HEK293T (cell line): ENCODE data around the gene AQP5.

ENCODE experiments used
- CTCF ChIA-PET: fragments of 350-600 bp; formaldehyde crosslinking; extraction: SDS; loops from one replicate; lab custom pipeline; 2021; ENCODE audit warnings: antibody characterized with exemption, inconsistent platforms; lab: Yijun Ruan, JAX
- POLR2A ChIA-PET: fragments of 350-600 bp; formaldehyde crosslinking; extraction: SDS; loops from one replicate; lab custom pipeline; 2020; ENCODE audit warnings: antibody characterized with exemption, inconsistent platforms; lab: Yijun Ruan, JAX
- DNase-seq: peaks from one replicate; pipeline ENCODE4 v3.0.0; 2012; ENCODE audit warnings: mixed read lengths; ENCODE audit errors: extremely low spot score
- ARNT ChIP-seq: fragments of 450-650 bp; IDR thresholded peaks from 2 replicates; pipeline ENCODE4 v1.6.1; 2017; ENCODE audit warnings: mild to moderate bottlenecking
- BHLHE40 ChIP-seq: fragments of 450-650 bp; IDR thresholded peaks from 2 replicates; pipeline ENCODE4 v1.6.1; 2016; ENCODE audit warnings: mild to moderate bottlenecking, moderate library complexity, borderline replicate concordance
- CTBP1 ChIP-seq: fragments of 450-650 bp; IDR thresholded peaks from 2 replicates; pipeline ENCODE4 v1.6.1; 2016; ENCODE audit warnings: borderline replicate concordance
- ELF4 ChIP-seq: fragments of 450-650 bp; IDR thresholded peaks from 2 replicates; pipeline ENCODE4 v1.6.1; 2017; ENCODE audit warnings: antibody characterized with exemption
- FOXA1 ChIP-seq: fragments of 450-650 bp; IDR thresholded peaks from 2 replicates; pipeline ENCODE4 v1.6.1; 2016; ENCODE audit warnings: mild to moderate bottlenecking
- FOXK2 ChIP-seq: fragments of 450-650 bp; IDR thresholded peaks from 2 replicates; pipeline ENCODE4 v1.6.1; 2016; ENCODE audit warnings: mild to moderate bottlenecking
- FOXM1 ChIP-seq: fragments of 450-650 bp; IDR thresholded peaks from 2 replicates; pipeline ENCODE4 v1.6.1; 2017; ENCODE audit warnings: mild to moderate bottlenecking, borderline replicate concordance
- HDGF ChIP-seq: fragments of 450-650 bp; IDR thresholded peaks from 2 replicates; pipeline ENCODE4 v1.6.1; 2017; ENCODE audit warnings: antibody characterized with exemption, borderline replicate concordance
- L3MBTL2 ChIP-seq: fragments of 450-650 bp; conservative IDR thresholded peaks from 2 replicates; pipeline ENCODE4 v1.6.1; 2016; ENCODE audit warnings: mild to moderate bottlenecking
- LEF1 ChIP-seq: fragments of 450-650 bp; IDR thresholded peaks from 2 replicates; pipeline ENCODE4 v1.6.1; 2017; ENCODE audit warnings: mild to moderate bottlenecking, borderline replicate concordance
- NFRKB ChIP-seq: fragments of 450-650 bp; IDR thresholded peaks from 2 replicates; pipeline ENCODE4 v1.6.1; 2016; ENCODE audit warnings: mild to moderate bottlenecking, moderate library complexity
- SP1 ChIP-seq: fragments of 450-650 bp; IDR thresholded peaks from 2 replicates; pipeline ENCODE4 v1.6.1; 2017
- SUZ12 ChIP-seq: fragments of 450-650 bp; IDR thresholded peaks from 2 replicates; pipeline ENCODE4 v1.6.1; 2016; ENCODE audit warnings: mild to moderate bottlenecking
- TARDBP ChIP-seq: fragments of 450-650 bp; IDR thresholded peaks from 2 replicates; pipeline ENCODE4 v1.6.1; 2016
- ZNF384 ChIP-seq: fragments of 450-650 bp; IDR thresholded peaks from 2 replicates; pipeline ENCODE4 v1.6.1; 2016
- TF ChIP-seq, protein P1 (sequence below): fragments of 450-650 bp; IDR thresholded peaks from 2 replicates; pipeline ENCODE4 v1.6.1; 2016

Gene AQP5

DNA sequence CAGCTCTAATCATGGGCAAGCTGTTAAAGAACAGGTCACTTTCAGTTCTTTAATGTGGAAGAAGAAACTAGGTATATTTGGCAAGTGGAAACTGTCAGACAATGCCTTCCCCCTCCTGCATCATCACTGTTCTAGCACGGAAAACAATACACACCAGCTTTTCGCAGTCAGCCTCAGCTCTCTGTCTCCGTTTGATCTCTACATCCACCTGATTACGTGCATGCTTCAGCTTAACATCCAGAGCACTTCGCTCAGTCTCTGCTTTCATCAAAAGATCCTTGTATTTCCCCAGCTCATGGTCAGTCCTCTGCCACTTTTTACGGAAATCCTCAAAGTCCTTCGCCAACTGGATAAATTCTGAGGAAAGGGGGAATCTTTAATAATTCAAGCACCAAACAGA, 44.6 kb downstream of the AQP5 start:
- POLR2A ChIA-PET: no interaction called here
- TF ChIP-seq SP1: no peak
- no peak for TF ChIP-seq LEF1
- no peak for TF ChIP-seq FOXA1
- no peak for TF ChIP-seq L3MBTL2
- no peak for TF ChIP-seq NFRKB
- no peak for TF ChIP-seq BHLHE40
- TF ChIP-seq ELF4: no peak
- TF ChIP-seq, protein P1, sequence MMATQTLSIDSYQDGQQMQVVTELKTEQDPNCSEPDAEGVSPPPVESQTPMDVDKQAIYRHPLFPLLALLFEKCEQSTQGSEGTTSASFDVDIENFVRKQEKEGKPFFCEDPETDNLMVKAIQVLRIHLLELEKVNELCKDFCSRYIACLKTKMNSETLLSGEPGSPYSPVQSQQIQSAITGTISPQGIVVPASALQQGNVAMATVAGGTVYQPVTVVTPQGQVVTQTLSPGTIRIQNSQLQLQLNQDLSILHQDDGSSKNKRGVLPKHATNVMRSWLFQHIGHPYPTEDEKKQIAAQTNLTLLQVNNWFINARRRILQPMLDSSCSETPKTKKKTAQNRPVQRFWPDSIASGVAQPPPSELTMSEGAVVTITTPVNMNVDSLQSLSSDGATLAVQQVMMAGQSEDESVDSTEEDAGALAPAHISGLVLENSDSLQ: no peak
- no peak for TF ChIP-seq TARDBP
- CTCF ChIA-PET: no interaction called here
- DNase-seq: no peak

GRCh38 chr12:50006754-50007442, 45.2 kb downstream of the AQP5 start:
- TF ChIP-seq TARDBP (no peak), FOXK2 (no peak), L3MBTL2 (no peak), ARNT (no peak)
- POLR2A ChIA-PET: interaction anchor here (1.1 kb wide), 1 partner anchor 78 kb away, joined by 3 read pairs; the partner anchor contains the start of gene SMARCD1
- CTCF ChIA-PET: interaction anchor here (0.7 kb wide), 1 partner anchor 48 kb away, joined by 3 read pairs; no protein-coding TSS in a partner anchor
- no peak for DNase-seq

DNA sequence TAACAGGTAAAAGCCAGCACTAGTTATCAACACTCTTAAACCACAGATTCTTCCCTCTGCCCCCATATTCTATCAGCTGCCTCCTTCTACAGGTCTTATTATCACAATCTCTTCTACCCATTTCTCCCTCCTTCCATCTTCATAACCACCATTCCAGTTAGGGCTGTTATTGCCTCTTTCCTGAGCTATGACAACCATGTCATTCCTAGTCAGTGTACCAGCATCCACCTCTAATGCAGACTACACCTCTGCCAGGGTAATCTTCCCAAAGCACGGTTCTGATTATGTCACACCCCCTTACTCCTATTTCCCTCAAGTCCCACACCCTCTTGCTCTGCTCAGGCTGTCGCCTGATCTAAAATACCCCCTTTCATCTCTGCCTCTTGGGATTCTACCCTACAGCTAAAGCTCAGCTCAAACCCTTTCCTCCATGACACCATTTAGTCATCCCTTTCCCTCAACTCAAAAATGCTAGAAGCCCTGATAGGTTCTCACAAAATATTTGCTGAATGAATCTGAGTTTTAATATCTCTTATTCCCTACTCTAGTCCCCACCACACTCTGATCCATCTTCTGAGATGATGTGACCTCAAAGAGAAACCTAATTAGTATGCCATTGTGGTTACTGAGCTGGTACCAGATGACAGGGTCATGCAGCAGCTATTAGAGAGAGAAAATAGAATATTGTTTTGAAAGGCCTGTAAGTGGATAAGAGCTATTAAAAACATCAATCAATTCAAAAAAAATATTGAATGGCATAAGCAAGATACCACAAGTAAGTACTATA, 51.9 kb downstream of the AQP5 start:
- DNase-seq: no peak
- POLR2A ChIA-PET: interaction anchor here (1.6 kb wide), 1 partner anchor 12 kb away, joined by 6 read pairs; the partner anchor contains the start of gene RACGAP1
- CTCF ChIA-PET: interaction anchor here (1.1 to 1.2 kb wide), 2 partner anchors 46 to 272 kb away, joined by 4 read pairs; partner anchors contain the start of gene TMBIM6
- TF ChIP-seq FOXM1 (no peak), HDGF (no peak), ELF4 (no peak), L3MBTL2 (no peak), TARDBP (no peak), LEF1 (no peak), NFRKB (no peak), BHLHE40 (no peak), CTBP1 (no peak), FOXA1 (no peak), SUZ12 (no peak), FOXK2 (no peak), SP1 (no peak), ZNF384 (no peak), ARNT (no peak)
- TF ChIP-seq, protein P1: no peak

DNA sequence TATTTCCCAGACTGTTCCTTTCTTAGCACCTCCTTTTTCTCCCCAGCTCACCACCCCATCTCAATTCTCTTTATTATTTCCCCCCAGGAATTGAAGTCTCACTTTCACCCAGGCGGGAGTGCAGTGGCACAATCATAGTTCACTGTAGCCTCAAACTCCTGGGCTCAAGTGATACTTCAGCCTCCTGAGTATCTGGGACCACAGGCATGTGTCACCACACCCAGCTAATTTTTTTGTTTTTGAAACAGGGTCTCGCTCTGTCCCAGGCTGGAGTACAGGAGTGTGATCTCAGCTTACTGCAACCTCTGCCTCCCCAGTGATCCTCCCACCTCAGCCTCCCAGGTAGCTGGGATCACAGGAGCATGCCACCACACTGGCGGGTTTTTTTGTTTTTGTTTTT, 52.7 kb downstream of the AQP5 start:
- POLR2A ChIA-PET: interaction anchor here (1.6 kb wide), 1 partner anchor 11 kb away, joined by 6 read pairs; the partner anchor contains the start of gene RACGAP1
- CTCF ChIA-PET: interaction anchor here (1.1 kb wide), 1 partner anchor 47 kb away, joined by 4 read pairs; no protein-coding TSS in a partner anchor
- no peak for TF ChIP-seq TARDBP
- no peak for TF ChIP-seq ZNF384
- TF ChIP-seq, protein P1: no peak
- no peak for TF ChIP-seq CTBP1
- TF ChIP-seq BHLHE40: no peak
- no peak for TF ChIP-seq SUZ12
- TF ChIP-seq L3MBTL2: no peak
- no peak for TF ChIP-seq ELF4
- no peak for TF ChIP-seq ARNT
- no peak for TF ChIP-seq FOXM1
- TF ChIP-seq FOXA1: no peak
- no peak for TF ChIP-seq HDGF
- DNase-seq: no peak
